Thymus (tissue), 11 donors: Measurements from ENCODE around the gene DOCK11. TPM values are rescaled to one million over a fixed set of nuclear protein-coding genes. Genes with fewer than 3 reads are reported as not detected.

Experiments
- DNase-seq, 9 donors: peaks; one replicate each; pipeline ENCODE4 v3.0.0-alpha.2; 2013; ENCODE audit warnings: low spot score in 9 of 9, low read depth in 6 of 9, missing footprints in 1 of 9
- H3K27ac ChIP-seq, 2 donors: one replicate each; pipeline ENCODE4 v1.5.1; 2013; ENCODE audit warnings: control low read depth in 1 of 2, low read depth in 1 of 2, low read length in 1 of 2, mild to moderate bottlenecking in 1 of 2, moderate library complexity in 1 of 2
- H3K27me3 ChIP-seq, 2 donors: one replicate each; pipeline ENCODE4 v1.5.1; 2013; ENCODE audit warnings: low read length in 1 of 2; ENCODE audit not compliant: control insufficient read depth in 2 of 2, insufficient read depth in 1 of 2
- H3K36me3 ChIP-seq, 2 donors: one replicate each; pipeline ENCODE4 v1.5.1; 2013; ENCODE audit warnings: low read length in 1 of 2, mild to moderate bottlenecking in 1 of 2, moderate library complexity in 1 of 2; ENCODE audit not compliant: control insufficient read depth in 2 of 2, insufficient read depth in 2 of 2
- H3K4me1 ChIP-seq, 2 donors: one replicate each; pipeline ENCODE4 v1.5.1; 2013; ENCODE audit warnings: low read length in 2 of 2; ENCODE audit not compliant: control insufficient read depth in 2 of 2, insufficient read depth in 2 of 2
- H3K4me3 ChIP-seq, 2 donors: one replicate each; pipeline ENCODE4 v1.5.1; 2013; ENCODE audit warnings: low read length in 2 of 2, control low read depth in 1 of 2, mild to moderate bottlenecking in 1 of 2
- H3K9me3 ChIP-seq, 2 donors: one replicate each; pipeline ENCODE4 v1.5.1; 2013; ENCODE audit warnings: low read length in 1 of 2, mild to moderate bottlenecking in 1 of 2; ENCODE audit not compliant: control insufficient read depth in 2 of 2, insufficient read depth in 1 of 2
- WGBS: extraction: QIAGEN DNeasy Blood & Tissue Kit; methylation state at CpG from one replicate; pipeline ENCODE4 v1.1.7; 2013; 5-methylcytosine and 5-hydroxymethylcytosine counted together
- polyA plus RNA-seq: library from polyadenylated mRNA; stranded (reverse); fragments of 200-250 nt; gene quantifications from one replicate; pipeline ENCODE4 v1.2.3, GENCODE V29; 2013
- total RNA-seq: library from RNA; stranded (reverse); fragments of 120-200 nt; gene quantifications from one replicate; pipeline ENCODE4 v1.2.4, GENCODE V29; 2013
- donor health status: healthy.

DOCK11 gene
- total and polyA plus RNA-seq, 2 donors = 47.8 to 49.9 TPM

GRCh38 chrX:118615141-118615540 is 119.5 kb downstream of the DOCK11 start:
- Histone ChIP-seq H3K36me3 (peaks cover 9 to 15% of the 10 kb centered on the region in 2 donors), H3K27ac (no peak overlapping the region), H3K9me3 (no peaks in the 10 kb centered on the region), H3K4me3 (no peak overlapping the region), H3K27me3 (no peaks in the 10 kb centered on the region), H3K4me1 (no peaks in the 10 kb centered on the region)
- WGBS = 98% methylated on average over 3 of the region's 3 CpGs
- no peak for DNase-seq

GRCh38 chrX:118621081-118621759 is 125.6 kb downstream of the DOCK11 start:
- Histone ChIP-seq H3K9me3 (no peaks in the 10 kb centered on the region), H3K27ac (no peak overlapping the region), H3K4me1 (no peaks in the 10 kb centered on the region), H3K27me3 (no peaks in the 10 kb centered on the region), H3K36me3 (peaks cover 0 to 6% of the 10 kb centered on the region in 2 donors), H3K4me3 (no peak overlapping the region)
- no peak for DNase-seq
- WGBS = over 99% methylated on average over 8 of the region's 8 CpGs

- Histone ChIP-seq H3K9me3 (no peaks in the 10 kb centered on the region), H3K4me3 (no peak overlapping the region), H3K27ac (no peak overlapping the region), H3K4me1 (no peaks in the 10 kb centered on the region), H3K36me3 (peaks cover 3 to 8% of the 10 kb centered on the region in 2 donors), H3K27me3 (no peaks in the 10 kb centered on the region)
- no peak for DNase-seq
- WGBS = 96% methylated on average over 3 of the region's 3 CpGs
Measured at GRCh38 chrX:118623062-118623461, 127.4 kb downstream of the DOCK11 start.

- H3K36me3 ChIP-seq = peaks cover 7 to 11% of the 10 kb centered on the region in 2 donors
- DNase-seq = no peak
- WGBS = 96% methylated on average over 4 of the region's 4 CpGs
- H3K9me3 ChIP-seq = no peaks in the 10 kb centered on the region
- H3K27me3 ChIP-seq = no peaks in the 10 kb centered on the region
- H3K4me1 ChIP-seq = no peaks in the 10 kb centered on the region
- no peak overlapping the region for H3K4me3 ChIP-seq
- H3K27ac ChIP-seq = no peak overlapping the region
Measured at GRCh38 chrX:118626346-118626745, 130.7 kb downstream of the DOCK11 start.

GRCh38 chrX:118627084-118627758 is 131.6 kb downstream of the DOCK11 start:
- Histone ChIP-seq H3K4me3 (no peak overlapping the region), H3K36me3 (peaks cover 7 to 11% of the 10 kb centered on the region in 2 donors), H3K27me3 (no peaks in the 10 kb centered on the region), H3K9me3 (no peaks in the 10 kb centered on the region), H3K4me1 (no peaks in the 10 kb centered on the region), H3K27ac (no peak overlapping the region)
- WGBS = 94% methylated on average over 5 of the region's 5 CpGs
- no peak for DNase-seq

- H3K4me1 ChIP-seq = no peaks in the 10 kb centered on the region
- no peak overlapping the region for H3K27ac ChIP-seq
- peaks cover 11 to 13% of the 10 kb centered on the region in 2 donors for H3K36me3 ChIP-seq
- no peaks in the 10 kb centered on the region for H3K9me3 ChIP-seq
- DNase-seq = no peak
- WGBS = 88% methylated on average over 7 of the region's 7 CpGs
- no peak overlapping the region for H3K4me3 ChIP-seq
- no peaks in the 10 kb centered on the region for H3K27me3 ChIP-seq
Measured at GRCh38 chrX:118630848-118631247, 135.2 kb downstream of the DOCK11 start.

GRCh38 chrX:118631586-118631985 is 136.0 kb downstream of the DOCK11 start:
- Histone ChIP-seq H3K36me3 (peaks cover 8 to 13% of the 10 kb centered on the region in 2 donors), H3K27ac (no peak overlapping the region), H3K27me3 (no peaks in the 10 kb centered on the region), H3K4me1 (no peaks in the 10 kb centered on the region), H3K4me3 (no peak overlapping the region), H3K9me3 (no peaks in the 10 kb centered on the region)
- DNase-seq = no peak
- WGBS = 35% methylated on average over 1 of the region's 1 CpG

GRCh38 chrX:118632862-118633261 is 137.2 kb downstream of the DOCK11 start:
- Histone ChIP-seq H3K4me1 (no peaks in the 10 kb centered on the region), H3K36me3 (peaks cover 3 to 13% of the 10 kb centered on the region in 2 donors), H3K9me3 (no peaks in the 10 kb centered on the region), H3K27me3 (no peaks in the 10 kb centered on the region), H3K27ac (no peak overlapping the region), H3K4me3 (no peak overlapping the region)
- WGBS = 31% methylated on average over 4 of the region's 4 CpGs
- no peak for DNase-seq

GRCh38 chrX:118633530-118633929 is 137.9 kb downstream of the DOCK11 start:
- Histone ChIP-seq H3K4me3 (no peak overlapping the region), H3K27me3 (no peaks in the 10 kb centered on the region), H3K36me3 (peaks cover 3 to 10% of the 10 kb centered on the region in 2 donors), H3K9me3 (no peaks in the 10 kb centered on the region), H3K27ac (no peak overlapping the region), H3K4me1 (no peaks in the 10 kb centered on the region)
- no peak for DNase-seq
- 90% methylated on average over 6 of the region's 6 CpGs for WGBS
